ENCODE results near the gene CDC42BPG.

The CDC42BPG gene

GRCh38 chr11:64876835-64877341 lies 32.4 kb upstream of the CDC42BPG start:
- peak overlapping the region; percentile 96 to 100 (median 98) for H3K4me2 ChIP-seq
- H3K27ac ChIP-seq: peak overlapping the region in 10 of 11 experiments; percentile 68 to 98 (median 78); a peak in 20 of 22 replicates
- no peaks in the 10 kb centered on the region for H3K9me3 ChIP-seq (replicated peaks in 1 of 11)
- H3K36me3 ChIP-seq: peaks cover 18 to 42% (median 22%) of the 10 kb centered on the region in 11 experiments
- H3K27me3 ChIP-seq: no peaks in the 10 kb centered on the region
- H3K4me3 ChIP-seq: peak overlapping the region; percentile 74 to 98 (median 90)
- H3K4me1 ChIP-seq: peaks cover 78 to 87% (median 83%) of the 10 kb centered on the region in 10 experiments
- TF ChIP-seq Cebpa-rat (IDR thresholded peaks at IDR 0.05): no peak
- peak overlapping the region; percentile 83 to 92 (median 86) for H3K9ac ChIP-seq
- peaks cover 57 to 64% (median 60%) of the 10 kb centered on the region in 11 experiments for H4K20me1 ChIP-seq

- Histone ChIP-seq H3K36me3 (peaks cover 24 to 48% (median 28%) of the 10 kb centered on the region in 11 experiments), H3K27ac (peak overlapping the region in 9 of 11 experiments; percentile 68 to 98 (median 78); a peak in 17 of 22 replicates), H3K4me3 (peak overlapping the region; percentile 74 to 98 (median 90)), H3K27me3 (no peaks in the 10 kb centered on the region), H3K9me3 (replicated peaks in 1 of 11) (no peaks in the 10 kb centered on the region), H3K4me1 (peaks cover 78 to 87% (median 84%) of the 10 kb centered on the region in 10 experiments), H4K20me1 (peaks cover 63 to 70% (median 66%) of the 10 kb centered on the region in 11 experiments), H3K4me2 (peak overlapping the region; percentile 96 to 100 (median 98)), H3K9ac (peak overlapping the region; percentile 83 to 92 (median 86))
- no peak; a peak in 1 of 22 replicates for TF ChIP-seq Cebpa-rat (IDR thresholded peaks at IDR 0.05)
Observed at GRCh38 chr11:64876229-64876750, 31.8 kb upstream of the CDC42BPG start.

- Histone ChIP-seq H3K4me3 (peak overlapping the region; percentile 74 to 98 (median 90)), H4K20me1 (peaks cover 70 to 77% (median 73%) of the 10 kb centered on the region in 11 experiments), H3K4me2 (peak overlapping the region; percentile 96 to 100 (median 98)), H3K9ac (peak overlapping the region; percentile 83 to 92 (median 86); a peak in 21 of 22 replicates), H3K27me3 (no peaks in the 10 kb centered on the region), H3K9me3 (replicated peaks in 1 of 11) (no peaks in the 10 kb centered on the region), H3K36me3 (peaks cover 27 to 55% (median 34%) of the 10 kb centered on the region in 11 experiments), H3K4me1 (peaks cover 78 to 87% (median 84%) of the 10 kb centered on the region in 10 experiments), H3K27ac (peak overlapping the region in 9 of 11 experiments; percentile 10 to 98 (median 78); a peak in 16 of 22 replicates)
- TF ChIP-seq Cebpa-rat (IDR thresholded peaks at IDR 0.05): peak in 6 of 11 experiments; percentile 10 to 81 (median 41); a peak in 8 of 22 replicates
Observed at GRCh38 chr11:64875369-64876228, 31.1 kb upstream of the CDC42BPG start.

- Histone ChIP-seq H3K27ac (peak overlapping the region in 9 of 11 experiments; percentile 3 to 98 (median 66); a peak in 15 of 22 replicates), H3K36me3 (peaks cover 27 to 61% (median 37%) of the 10 kb centered on the region in 11 experiments), H3K4me1 (peaks cover 78 to 87% (median 84%) of the 10 kb centered on the region in 10 experiments), H3K9me3 (replicated peaks in 1 of 11) (no peaks in the 10 kb centered on the region), H3K9ac (peak overlapping the region; percentile 3 to 92 (median 86); a peak in 19 of 22 replicates), H3K4me3 (peak overlapping the region; percentile 27 to 98 (median 90); a peak in 18 of 20 replicates), H4K20me1 (peaks cover 80 to 88% (median 83%) of the 10 kb centered on the region in 11 experiments), H3K4me2 (peak overlapping the region; percentile 96 to 100 (median 98)), H3K27me3 (no peaks in the 10 kb centered on the region)
- 0 out of 22 replicates have a peak, but pooled peaks of 1 of the 11 experiments have one; percentile 12 for TF ChIP-seq Cebpa-rat (IDR thresholded peaks at IDR 0.05)
Observed at GRCh38 chr11:64874308-64875240, 30.1 kb upstream of the CDC42BPG start.

- H3K4me2 ChIP-seq: peak overlapping the region; percentile 93 to 100 (median 98)
- peaks cover 37 to 77% (median 52%) of the 10 kb centered on the region in 11 experiments for H3K36me3 ChIP-seq
- H3K27me3 ChIP-seq: no peaks in the 10 kb centered on the region
- no peak for TF ChIP-seq Cebpa-rat (IDR thresholded peaks at IDR 0.05)
- peak overlapping the region in 4 of 11 experiments; percentile 32 to 98 (median 64); a peak in 6 of 22 replicates for H3K27ac ChIP-seq
- no peaks in the 10 kb centered on the region for H3K9me3 ChIP-seq (replicated peaks in 1 of 11)
- H3K4me1 ChIP-seq: peaks cover 91 to 95% (median 94%) of the 10 kb centered on the region in 10 experiments
- peaks cover 92 to 100% (median 97%) of the 10 kb centered on the region in 11 experiments for H4K20me1 ChIP-seq
- peak overlapping the region in 10 of 11 experiments; percentile 5 to 74 (median 34); a peak in 14 of 22 replicates for H3K9ac ChIP-seq
- peak overlapping the region in 3 of 10 experiments; percentile 8 to 22 (median 10); a peak in 3 of 20 replicates for H3K4me3 ChIP-seq
Observed at GRCh38 chr11:64872790-64873488, 28.5 kb upstream of the CDC42BPG start.

GRCh38 chr11:64871492-64871891 lies 27.0 kb upstream of the CDC42BPG start:
- H3K4me1 ChIP-seq: peaks cover 100% of the 10 kb centered on the region in 10 experiments
- no peaks in the 10 kb centered on the region for H3K27me3 ChIP-seq
- H3K9me3 ChIP-seq (replicated peaks in 1 of 11): 0 out of 22 replicates have a peak, but pooled peaks cover 0 to under 1% (median 0%) of the 10 kb centered on the region in 11 experiments
- H3K4me2 ChIP-seq: peak overlapping the region; percentile 93 to 100 (median 98)
- peaks cover 41 to 88% (median 64%) of the 10 kb centered on the region in 11 experiments for H3K36me3 ChIP-seq
- peak overlapping the region; percentile 60 to 77 (median 67); a peak in 20 of 22 replicates for H3K9ac ChIP-seq
- peaks cover 77 to 100% (median 88%) of the 10 kb centered on the region in 11 experiments for H4K20me1 ChIP-seq
- peak overlapping the region in 10 of 11 experiments; percentile 65 to 98 (median 72); a peak in 18 of 22 replicates for H3K27ac ChIP-seq
- TF ChIP-seq Cebpa-rat (IDR thresholded peaks at IDR 0.05): no peak
- peak overlapping the region; percentile 16 to 60 (median 46); a peak in 19 of 20 replicates for H3K4me3 ChIP-seq

GRCh38 chr11:64870893-64871466 lies 26.5 kb upstream of the CDC42BPG start:
- Histone ChIP-seq H3K4me3 (peak overlapping the region; percentile 16 to 60 (median 46)), H3K27ac (peak overlapping the region; percentile 51 to 98 (median 71); a peak in 21 of 22 replicates)

More at GRCh38 chr11:64870893-64871466, 26.5 kb upstream of the CDC42BPG start:
- H3K27me3 ChIP-seq: no peaks in the 10 kb centered on the region
- peaks cover 100% of the 10 kb centered on the region in 10 experiments for H3K4me1 ChIP-seq
- peak overlapping the region; percentile 60 to 77 (median 67) for H3K9ac ChIP-seq
- peaks cover 0 to 5% (median 0%) of the 10 kb centered on the region in 11 experiments; a peak in 1 of 22 replicates for H3K9me3 ChIP-seq (replicated peaks in 1 of 11)
- H3K4me2 ChIP-seq: peak overlapping the region; percentile 93 to 100 (median 98)
- H3K36me3 ChIP-seq: peaks cover 41 to 90% (median 69%) of the 10 kb centered on the region in 11 experiments
- peaks cover 72 to 100% (median 87%) of the 10 kb centered on the region in 11 experiments for H4K20me1 ChIP-seq
- no peak for TF ChIP-seq Cebpa-rat (IDR thresholded peaks at IDR 0.05)

Data from BLaER1 treated with 17β-estradiol and CSF1 and Interleukin-3, amounts not matched to agents 10 nM and 100 nM (cell line).